Mesothelial cell of epicardium (in vitro differentiated cells): ENCODE results near the gene TTLL11. TPM values are rescaled to one million over a fixed set of nuclear protein-coding genes. Genes with fewer than 3 reads are reported as not detected.

Experiments used
- DNase-seq, 2 experiments: peaks; one replicate each; pipeline ENCODE4 v3.0.0; 2021; ENCODE audit warnings: low spot score in 2 of 2; ENCODE audit not compliant: unreplicated experiment in 2 of 2
- H3K27ac Mint-ChIP-seq: 2 replicates; pipeline ENCODE4 v1.8.0; 2021; ENCODE audit warnings: mixed read lengths
- H3K27me3 Mint-ChIP-seq: 2 replicates; pipeline ENCODE4 v1.8.0; 2021; ENCODE audit warnings: low read depth, mixed read lengths
- H3K36me3 Mint-ChIP-seq: 2 replicates; pipeline ENCODE4 v1.8.0; 2021; ENCODE audit warnings: mixed read lengths
- H3K4me1 Mint-ChIP-seq: 2 replicates; pipeline ENCODE4 v1.8.0; 2021; ENCODE audit warnings: mixed read lengths
- H3K4me3 Mint-ChIP-seq: 2 replicates; pipeline ENCODE4 v1.8.0; 2021; ENCODE audit warnings: mild to moderate bottlenecking, moderate library complexity, mixed read lengths
- H3K9me3 Mint-ChIP-seq: 2 replicates; pipeline ENCODE4 v1.8.0; 2021; ENCODE audit warnings: mixed read lengths
- total RNA-seq: library from RNA; stranded (reverse); gene quantifications from 3 replicates; pipeline ENCODE4 v1.2.1, GENCODE V29; 2021
- TF ChIP-seq, protein P1 (sequence below): fragments of 200-600 bp; sonication (generic); IDR thresholded peaks from one replicate; pipeline ENCODE4 v1.5.0; 2021; ENCODE audit warnings: antibody characterized with exemption; ENCODE audit not compliant: unreplicated experiment

Gene TTLL11
- total RNA-seq, 1 donor from 2014 or later = 4.8 TPM

DNA sequence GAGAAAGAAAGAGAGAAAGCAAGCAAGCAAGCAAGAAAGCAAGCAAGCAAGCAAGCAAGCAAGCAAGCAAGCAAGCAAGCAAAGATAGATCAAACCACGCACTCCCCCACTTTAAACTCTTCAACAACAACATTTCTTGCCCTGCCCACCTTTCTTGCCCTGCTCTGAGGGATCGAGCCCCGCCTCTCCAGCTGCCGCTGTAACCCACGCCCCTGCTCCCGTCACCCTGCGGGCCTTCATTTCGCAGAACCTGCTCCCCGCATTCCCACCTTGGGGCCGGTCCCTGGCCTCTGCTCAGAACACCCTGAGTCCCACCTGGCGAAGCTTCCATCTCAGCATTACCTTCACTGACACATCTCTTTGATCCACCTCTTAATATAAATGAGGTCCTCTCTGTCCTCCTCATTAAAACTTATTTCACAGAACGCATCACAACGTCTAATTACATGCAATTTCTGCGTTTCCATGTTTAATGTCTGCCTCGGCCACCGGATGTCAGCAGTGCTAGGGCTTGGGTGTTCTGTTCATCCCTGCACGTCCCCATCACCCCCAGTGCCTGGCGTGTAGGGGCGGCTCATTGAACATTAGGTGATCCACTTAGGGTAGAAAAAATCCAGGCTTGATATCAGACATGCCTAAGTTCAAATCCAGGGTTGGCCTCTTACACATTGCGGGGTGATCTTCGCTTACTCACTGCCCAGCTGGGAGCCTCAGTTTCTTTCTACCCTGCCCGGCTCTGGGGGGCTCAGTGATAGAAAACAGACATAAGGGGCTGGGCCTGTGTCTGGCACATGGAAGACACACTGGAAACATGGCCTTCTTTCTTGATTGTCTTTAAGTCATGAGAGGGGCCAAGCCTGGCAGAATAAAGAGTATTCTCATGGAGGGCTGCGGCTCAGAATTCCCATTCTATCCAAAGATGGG, 254.1 kb downstream of the TTLL11 start:
- Mint-ChIP-seq H3K4me1 (no peaks in the 10 kb centered on the region), H3K27ac (no peak overlapping the region), H3K36me3 (no peaks in the 10 kb centered on the region), H3K27me3 (no peaks in the 10 kb centered on the region), H3K4me3 (no peak overlapping the region), H3K9me3 (peaks cover 2% of the 10 kb centered on the region)
- TF ChIP-seq, protein P1, sequence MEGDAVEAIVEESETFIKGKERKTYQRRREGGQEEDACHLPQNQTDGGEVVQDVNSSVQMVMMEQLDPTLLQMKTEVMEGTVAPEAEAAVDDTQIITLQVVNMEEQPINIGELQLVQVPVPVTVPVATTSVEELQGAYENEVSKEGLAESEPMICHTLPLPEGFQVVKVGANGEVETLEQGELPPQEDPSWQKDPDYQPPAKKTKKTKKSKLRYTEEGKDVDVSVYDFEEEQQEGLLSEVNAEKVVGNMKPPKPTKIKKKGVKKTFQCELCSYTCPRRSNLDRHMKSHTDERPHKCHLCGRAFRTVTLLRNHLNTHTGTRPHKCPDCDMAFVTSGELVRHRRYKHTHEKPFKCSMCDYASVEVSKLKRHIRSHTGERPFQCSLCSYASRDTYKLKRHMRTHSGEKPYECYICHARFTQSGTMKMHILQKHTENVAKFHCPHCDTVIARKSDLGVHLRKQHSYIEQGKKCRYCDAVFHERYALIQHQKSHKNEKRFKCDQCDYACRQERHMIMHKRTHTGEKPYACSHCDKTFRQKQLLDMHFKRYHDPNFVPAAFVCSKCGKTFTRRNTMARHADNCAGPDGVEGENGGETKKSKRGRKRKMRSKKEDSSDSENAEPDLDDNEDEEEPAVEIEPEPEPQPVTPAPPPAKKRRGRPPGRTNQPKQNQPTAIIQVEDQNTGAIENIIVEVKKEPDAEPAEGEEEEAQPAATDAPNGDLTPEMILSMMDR = no peak
- no peak for DNase-seq

DNA sequence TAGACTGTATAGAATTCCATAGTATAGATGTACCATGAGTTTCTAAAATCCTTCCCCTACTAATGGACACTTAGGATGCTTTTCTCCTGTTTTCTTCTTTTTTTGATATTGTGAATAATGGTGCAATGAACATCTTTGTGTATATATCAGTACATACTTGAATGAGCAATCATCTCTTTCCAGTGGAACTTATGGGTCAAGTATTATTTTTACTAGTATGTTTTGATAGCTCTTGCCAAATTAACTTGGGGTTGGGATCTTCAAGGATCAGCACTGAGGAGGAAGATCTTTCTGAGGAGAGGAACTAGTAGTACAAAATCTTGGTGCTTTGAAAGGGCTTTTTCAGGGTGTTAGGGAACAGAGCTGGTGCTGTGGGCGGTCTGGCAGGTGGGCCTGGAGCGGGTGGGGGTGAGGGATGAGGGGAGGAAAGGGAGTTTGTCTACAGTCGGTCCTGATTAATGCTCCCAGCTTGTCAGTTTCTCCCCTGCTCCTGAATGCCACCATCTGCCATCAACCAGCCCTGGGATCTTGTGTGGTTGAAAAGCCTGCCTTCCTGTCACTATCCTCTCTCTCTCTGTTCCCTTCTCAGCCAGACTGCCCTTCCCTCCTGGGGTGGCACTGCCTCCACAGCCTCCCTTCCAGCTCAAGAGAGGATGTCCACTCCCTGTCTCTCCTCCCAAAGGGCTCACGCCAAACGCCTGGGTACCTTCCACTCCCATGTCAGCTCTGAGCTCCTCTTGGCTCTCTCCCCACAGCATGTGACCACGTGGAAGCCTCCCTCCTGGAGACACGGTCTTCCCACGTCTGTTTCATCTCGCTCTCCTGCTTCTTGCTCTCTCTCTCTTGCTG, 255.8 kb downstream of the TTLL11 start:
- Mint-ChIP-seq H3K9me3 (no peaks in the 10 kb centered on the region), H3K4me3 (no peak overlapping the region), H3K27ac (no peak overlapping the region), H3K27me3 (no peaks in the 10 kb centered on the region), H3K4me1 (no peaks in the 10 kb centered on the region), H3K36me3 (no peaks in the 10 kb centered on the region)
- TF ChIP-seq, protein P1 = no peak
- DNase-seq = peak in 1 of 2 experiments; percentile 38

DNA sequence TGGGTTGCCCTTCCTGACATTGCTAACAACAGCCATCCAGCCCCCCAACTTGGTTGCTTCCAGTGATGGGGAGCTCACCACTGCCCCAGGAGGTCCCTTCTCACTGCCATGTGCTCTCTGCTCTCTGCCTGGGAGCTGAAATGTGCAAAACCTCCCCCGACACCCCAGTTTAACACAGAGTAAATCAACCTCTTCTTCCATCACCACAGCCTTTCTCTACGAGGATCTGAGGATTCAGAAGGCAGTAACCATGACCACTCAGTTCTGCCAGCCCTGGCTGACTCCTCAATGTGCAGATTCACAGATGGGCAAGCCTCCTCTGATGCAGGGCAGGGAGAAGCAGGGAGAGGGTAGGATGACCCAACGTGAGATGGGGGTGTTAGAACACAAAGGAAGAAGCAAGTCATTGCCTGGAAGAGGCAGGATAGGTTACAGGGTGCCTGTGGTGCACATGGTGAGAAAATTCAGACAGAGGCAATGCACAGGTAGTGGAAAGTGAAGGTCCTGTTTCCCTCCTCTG, 256.7 kb downstream of the TTLL11 start:
- Mint-ChIP-seq H3K4me3 (no peak overlapping the region), H3K27ac (no peak overlapping the region), H3K27me3 (no peaks in the 10 kb centered on the region), H3K4me1 (no peaks in the 10 kb centered on the region), H3K9me3 (no peaks in the 10 kb centered on the region), H3K36me3 (no peaks in the 10 kb centered on the region)
- TF ChIP-seq, protein P1 = no peak
- DNase-seq = peak in 1 of 2 experiments; percentile 9

DNA sequence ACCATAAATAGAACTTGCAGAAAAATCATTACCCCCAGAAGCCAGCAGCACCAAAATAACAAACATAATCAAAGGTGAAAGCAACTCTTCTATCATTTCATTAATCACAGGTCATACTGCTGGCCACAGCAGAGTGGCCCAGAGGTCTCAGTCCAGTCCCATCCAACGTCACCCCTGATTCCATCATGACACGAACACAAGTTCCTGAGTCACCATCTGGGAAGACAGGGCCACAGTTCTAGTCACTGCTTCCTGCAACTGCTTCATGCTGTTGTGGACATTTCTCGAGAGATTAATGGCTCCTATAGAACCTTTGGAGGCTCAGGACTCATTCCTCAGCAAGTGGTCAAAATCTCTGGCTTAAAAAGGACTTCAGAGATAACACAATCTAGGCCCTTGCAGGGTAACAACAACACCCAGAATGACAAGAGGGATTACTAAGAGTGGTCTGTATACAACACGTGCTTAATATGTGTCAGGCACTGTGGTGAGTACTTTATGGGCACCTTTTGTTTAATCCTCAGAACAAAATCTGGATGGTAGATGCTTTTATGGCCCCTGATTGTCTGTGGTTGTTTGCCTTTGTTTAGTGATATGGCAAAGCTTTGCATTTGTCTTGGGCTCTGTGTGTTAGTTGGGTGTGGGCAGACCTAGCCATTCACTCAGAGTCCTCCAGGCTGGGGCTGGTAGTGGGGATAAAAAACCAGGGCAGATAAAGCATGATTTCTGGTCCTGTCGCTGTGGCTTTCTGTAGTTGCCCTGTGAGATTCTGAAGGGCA, 257.3 kb downstream of the TTLL11 start:
- Mint-ChIP-seq H3K27ac (no peak overlapping the region), H3K4me1 (no peaks in the 10 kb centered on the region), H3K36me3 (no peaks in the 10 kb centered on the region), H3K9me3 (no peaks in the 10 kb centered on the region), H3K4me3 (no peak overlapping the region), H3K27me3 (no peaks in the 10 kb centered on the region)
- TF ChIP-seq, protein P1 = no peak
- no peak for DNase-seq

DNA sequence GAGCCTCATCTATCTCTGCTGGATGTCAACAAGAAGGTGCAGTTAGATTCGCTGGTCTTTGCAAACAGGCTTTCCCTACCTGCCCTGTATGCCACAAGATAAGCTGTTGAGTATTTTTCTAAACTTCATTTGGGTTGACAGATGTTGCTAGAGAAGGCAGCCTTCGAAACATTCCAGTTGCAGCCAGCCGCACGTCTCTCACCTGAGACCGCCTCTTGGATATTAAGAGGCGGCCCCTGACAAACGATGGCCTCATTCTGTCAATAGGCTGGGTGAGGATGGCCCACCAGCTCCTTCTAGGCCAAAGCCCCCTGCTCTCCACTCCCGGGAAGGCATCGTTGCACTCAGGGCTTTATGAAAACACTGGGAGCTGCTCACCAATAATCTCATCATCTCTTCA, 260.0 kb downstream of the TTLL11 start:
- DNase-seq = peak in 1 of 2 experiments; percentile 1
- Mint-ChIP-seq H3K4me3 (no peak overlapping the region), H3K36me3 (no peaks in the 10 kb centered on the region), H3K27ac (no peak overlapping the region), H3K4me1 (no peaks in the 10 kb centered on the region), H3K9me3 (no peaks in the 10 kb centered on the region), H3K27me3 (no peaks in the 10 kb centered on the region)
- TF ChIP-seq, protein P1 = no peak
